ENCODE data around the gene PLA2G2F.

PLA2G2F gene

GRCh38 chr1:20143734-20144565 lies 4.8 kb downstream of the PLA2G2F start:
- no peak for FAIRE-seq

- FAIRE-seq: no peak
Measured at GRCh38 chr1:20147846-20148570, 8.9 kb downstream of the PLA2G2F start.

- no peak for FAIRE-seq
Measured at GRCh38 chr1:20148571-20149500, 9.7 kb downstream of the PLA2G2F start.

- FAIRE-seq: no peak
Measured at GRCh38 chr1:20149601-20150325, 10.6 kb downstream of the PLA2G2F start.

GRCh38 chr1:20150326-20150705 lies 11.2 kb downstream of the PLA2G2F start:
- no peak for FAIRE-seq

GRCh38 chr1:20150969-20151368 lies 11.8 kb downstream of the PLA2G2F start:
- FAIRE-seq: no peak

GRCh38 chr1:20151906-20152598 lies 12.9 kb downstream of the PLA2G2F start:
- FAIRE-seq: no peak

- no peak for FAIRE-seq
Measured at GRCh38 chr1:20152599-20152930, 13.4 kb downstream of the PLA2G2F start.

GRCh38 chr1:20153000-20153418 lies 13.9 kb downstream of the PLA2G2F start:
- no peak for FAIRE-seq

- FAIRE-seq: no peak
Measured at GRCh38 chr1:20154301-20154831, 15.2 kb downstream of the PLA2G2F start.

- FAIRE-seq: no peak
Measured at GRCh38 chr1:20158358-20159070, 19.4 kb downstream of the PLA2G2F start.

GRCh38 chr1:20160034-20160433 lies 20.9 kb downstream of the PLA2G2F start:
- FAIRE-seq: no peak

- FAIRE-seq: no peak
Measured at GRCh38 chr1:20164694-20165202, 25.6 kb downstream of the PLA2G2F start.

- no peak for FAIRE-seq
Measured at GRCh38 chr1:20165522-20165951, 26.4 kb downstream of the PLA2G2F start.

GRCh38 chr1:20166051-20166450 lies 26.9 kb downstream of the PLA2G2F start:
- FAIRE-seq: no peak

- no peak for FAIRE-seq
Measured at GRCh38 chr1:20167126-20167525, 28.0 kb downstream of the PLA2G2F start.

- no peak for FAIRE-seq
Measured at GRCh38 chr1:20168564-20169491, 29.7 kb downstream of the PLA2G2F start.

GRCh38 chr1:20169932-20170331 lies 30.8 kb downstream of the PLA2G2F start:
- FAIRE-seq: no peak

- no peak for FAIRE-seq
Measured at GRCh38 chr1:20172033-20172590, 33.0 kb downstream of the PLA2G2F start.

Measured in colon (tissue), 2 donors.